HG02623 (cell line): ENCODE results near the gene GSTK1.
"Not testable (repeated sequence)": the region's sequence is repeated elsewhere in the genome, so short reads cannot be mapped to it uniquely, and the experiment has no call there.

ENCODE experiments used
- ATAC-seq: cut with Tn5 transposase; IDR thresholded peaks from one replicate; pipeline ENCODE4 v1.9.1; 2021; ENCODE audit warnings: moderate library complexity; ENCODE audit not compliant: unreplicated experiment

Gene GSTK1

GRCh38 chr7:143269251-143269650 is 6.0 kb downstream of the GSTK1 start:
- ATAC-seq = no peak

DNA sequence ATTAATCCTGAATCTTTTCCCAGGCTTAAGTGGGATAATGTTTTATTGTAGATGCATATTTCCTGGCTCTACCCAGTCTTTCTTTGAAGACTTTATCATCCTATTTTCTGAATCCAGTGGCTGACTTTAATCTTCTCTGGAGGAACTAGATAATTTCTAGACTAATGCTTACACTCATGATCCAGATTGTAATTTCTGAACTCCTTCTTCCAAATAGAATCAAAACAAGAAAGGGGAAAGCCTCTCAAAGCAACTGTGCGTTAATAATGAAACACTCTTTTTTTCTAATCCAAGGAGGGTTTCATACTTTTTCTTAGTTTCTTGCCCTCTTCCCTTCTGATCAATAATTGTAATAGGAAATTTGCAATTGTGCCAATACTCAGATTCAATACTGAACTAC is 8.0 kb downstream of the GSTK1 start:
- ATAC-seq = no peak

DNA sequence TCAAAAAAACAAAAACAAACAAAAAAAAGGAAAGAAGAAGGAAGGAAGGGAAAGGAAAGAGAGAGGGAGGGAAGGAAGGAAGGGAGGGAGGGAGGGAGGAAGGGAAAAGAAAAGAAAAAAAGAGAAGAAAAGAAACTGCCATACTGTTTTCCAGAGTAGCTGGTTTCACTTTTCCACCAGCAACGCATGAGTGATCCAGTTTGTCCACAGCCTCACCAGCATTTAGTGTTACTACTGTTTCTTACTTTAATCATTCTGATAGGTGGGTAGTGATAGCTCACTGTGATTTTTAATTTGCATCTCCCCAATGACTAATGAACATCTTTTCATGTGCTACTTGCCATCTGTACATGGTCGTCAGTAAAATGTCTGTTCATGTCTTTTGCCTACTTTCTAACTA is 9.6 kb downstream of the GSTK1 start:
- no peak for ATAC-seq

GRCh38 chr7:143279186-143280098 is 16.2 kb downstream of the GSTK1 start:
- no peak for ATAC-seq

DNA sequence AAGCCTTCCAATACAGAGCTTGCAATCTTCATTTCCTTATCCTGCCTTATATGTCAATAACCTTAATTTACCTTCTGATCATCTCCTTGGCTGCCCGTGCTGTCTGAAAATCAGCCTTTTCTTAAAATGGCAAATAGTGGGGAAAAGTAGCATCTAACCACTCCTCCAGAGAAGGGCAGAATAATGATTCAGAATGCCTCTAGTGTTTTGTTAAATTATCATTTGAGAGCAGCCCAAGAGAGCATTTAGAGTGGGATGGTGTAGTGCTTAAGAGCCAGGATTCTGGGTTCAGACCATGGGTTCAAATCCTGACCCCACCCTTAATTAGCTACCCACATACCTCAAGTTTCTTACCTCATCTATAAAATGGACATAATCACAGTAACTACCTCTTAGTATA is 16.9 kb downstream of the GSTK1 start:
- no peak for ATAC-seq

DNA sequence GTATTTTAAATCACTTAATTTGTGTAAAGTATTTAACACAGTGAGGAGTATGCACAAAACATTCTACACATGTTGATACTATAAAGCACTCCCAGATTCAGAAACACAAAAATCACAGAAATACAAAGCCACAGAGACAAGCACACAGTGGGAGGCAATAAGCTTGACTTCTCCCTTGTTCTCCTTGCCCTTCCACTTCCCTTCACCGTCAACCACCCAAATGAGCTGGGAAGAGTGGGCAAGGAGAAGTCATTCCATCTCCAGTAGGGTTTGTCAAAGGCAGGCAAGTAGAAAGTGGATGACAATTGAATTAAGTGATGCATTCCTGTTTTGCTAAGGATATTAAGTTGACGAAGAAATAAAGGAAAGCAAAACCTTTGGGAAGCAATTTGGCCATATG is 17.3 kb downstream of the GSTK1 start:
- ATAC-seq = no peak

- ATAC-seq = no peak
Measured at GRCh38 chr7:143281529-143281928, 18.3 kb downstream of the GSTK1 start.

DNA sequence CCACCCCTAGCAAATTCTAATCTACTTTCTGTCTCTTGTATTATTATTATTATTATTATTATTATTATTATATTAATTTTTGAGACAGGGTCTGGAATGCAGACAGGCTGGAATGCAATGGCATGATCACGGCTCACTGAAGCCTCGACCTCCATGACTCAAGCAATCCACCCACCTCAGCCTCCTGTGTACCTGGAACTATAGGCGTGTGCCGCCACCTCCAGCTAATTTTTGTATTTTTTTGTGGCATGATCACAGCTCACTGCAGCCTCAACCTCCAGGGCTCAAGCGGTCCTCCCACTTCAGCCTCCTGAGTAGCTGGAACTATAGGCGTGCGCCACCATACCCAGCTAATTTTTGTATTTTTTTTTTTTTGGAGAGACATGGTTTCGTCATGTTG is 18.9 kb downstream of the GSTK1 start:
- no peak for ATAC-seq

DNA sequence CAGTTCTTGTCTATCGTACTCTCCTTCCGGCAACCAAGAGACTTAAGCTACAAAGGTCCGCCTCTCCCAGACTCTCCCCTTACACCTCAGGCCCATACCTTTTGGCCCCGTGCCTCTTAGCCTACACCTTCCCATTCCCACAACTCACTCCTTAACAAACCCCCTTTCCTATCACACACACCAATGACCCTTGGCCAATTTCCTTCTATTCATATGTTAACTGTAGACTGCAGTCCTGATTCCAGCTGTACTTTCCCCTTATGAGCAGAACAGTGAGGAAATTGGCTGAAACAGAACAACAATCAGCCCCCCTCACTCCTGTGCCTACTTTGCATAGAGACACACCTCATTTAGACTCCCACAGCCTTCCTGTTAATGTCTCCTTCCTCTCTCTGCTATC is 20.1 kb downstream of the GSTK1 start:
- no peak for ATAC-seq

DNA sequence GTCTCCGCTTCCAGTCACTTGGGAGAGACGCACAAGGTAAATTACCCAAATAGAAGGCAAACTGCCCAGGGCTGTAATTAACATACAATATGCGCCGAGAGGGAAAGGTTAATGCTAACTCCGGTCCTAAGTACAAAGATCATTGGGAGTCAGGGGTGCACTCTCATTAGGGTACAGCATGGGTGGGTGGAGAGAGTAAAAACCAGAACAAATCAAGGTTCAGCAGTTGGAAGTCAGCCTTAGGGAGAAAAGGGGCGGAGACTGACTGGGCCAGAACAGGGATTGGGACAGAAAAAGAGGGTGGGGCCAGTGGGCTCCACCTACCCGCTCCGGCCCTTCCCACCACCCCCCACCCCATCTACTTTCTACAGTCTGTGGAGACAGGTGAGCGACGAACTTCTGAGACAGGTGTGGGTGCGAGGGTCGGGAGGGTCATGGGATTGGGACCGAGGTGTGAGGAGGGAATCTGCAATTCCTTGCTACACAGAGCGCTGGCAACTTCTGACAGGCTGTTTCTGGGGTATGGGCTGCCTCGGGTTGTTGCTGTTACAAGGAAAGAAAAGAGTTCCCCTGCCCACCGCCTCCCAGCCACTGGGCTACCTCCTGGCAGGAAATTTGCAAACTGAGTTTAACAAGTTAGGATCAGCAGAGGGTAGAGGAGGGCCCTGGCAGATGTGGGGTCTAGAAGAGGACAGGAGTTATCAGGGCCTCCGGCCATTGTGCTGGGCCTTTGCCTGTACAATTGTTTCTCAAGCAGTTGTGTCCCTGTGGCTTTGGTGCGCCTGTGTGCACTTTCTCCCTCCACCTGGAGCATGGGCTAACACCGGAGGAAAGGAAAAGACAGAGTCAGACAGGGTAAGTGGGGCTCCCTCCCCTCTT is 21.6 kb downstream of the GSTK1 start, which contains the start of gene TMEM139:
TMEM139 (plus strand) TSS at position 368 of the 879 bp plus-strand sequence. CDS start 1,000 bp downstream, outside the sequence.
- no peak for ATAC-seq

DNA sequence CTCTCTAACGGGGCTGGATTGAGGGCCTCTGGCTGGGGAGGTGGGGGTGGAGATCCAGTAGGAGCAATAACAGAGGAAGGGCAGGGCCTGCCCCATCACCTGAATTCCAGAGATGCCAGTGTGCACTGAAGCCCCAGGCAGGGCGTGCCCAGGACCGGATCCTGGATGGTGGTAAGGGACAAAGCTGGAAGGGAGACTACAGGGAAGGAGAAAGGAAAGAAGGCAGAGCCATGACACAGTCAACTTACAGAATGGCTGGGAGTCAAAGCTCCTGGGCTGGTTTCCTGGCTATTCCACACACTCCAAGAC is 22.2 kb downstream of the GSTK1 start:
- no peak for ATAC-seq

DNA sequence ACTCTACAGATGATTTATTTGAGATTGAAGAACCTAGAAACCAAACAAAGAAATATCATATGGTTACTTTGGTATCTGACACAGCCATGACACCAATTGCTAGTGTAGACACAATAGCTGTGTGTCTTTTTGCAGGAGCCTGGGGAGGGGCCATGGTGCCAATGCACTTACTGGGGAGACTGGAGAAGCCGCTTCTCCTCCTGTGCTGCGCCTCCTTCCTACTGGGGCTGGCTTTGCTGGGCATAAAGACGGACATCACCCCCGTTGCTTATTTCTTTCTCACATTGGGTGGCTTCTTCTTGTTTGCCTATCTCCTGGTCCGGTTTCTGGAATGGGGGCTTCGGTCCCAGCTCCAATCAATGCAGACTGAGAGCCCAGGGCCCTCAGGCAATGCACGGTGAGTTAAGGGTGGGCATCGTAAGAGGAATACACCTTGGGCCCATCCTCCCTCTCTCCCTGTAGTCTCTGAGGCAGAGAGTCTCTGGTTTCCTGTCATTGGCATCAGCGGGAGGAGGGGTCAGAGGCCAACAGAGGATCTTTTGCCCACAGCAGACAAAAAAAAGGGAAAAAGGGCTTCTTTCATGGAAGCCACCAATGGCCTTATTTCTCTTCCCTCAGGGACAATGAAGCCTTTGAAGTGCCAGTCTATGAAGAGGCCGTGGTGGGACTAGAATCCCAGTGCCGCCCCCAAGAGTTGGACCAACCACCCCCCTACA is 22.7 kb downstream of the GSTK1 start:
- ATAC-seq = no peak

DNA sequence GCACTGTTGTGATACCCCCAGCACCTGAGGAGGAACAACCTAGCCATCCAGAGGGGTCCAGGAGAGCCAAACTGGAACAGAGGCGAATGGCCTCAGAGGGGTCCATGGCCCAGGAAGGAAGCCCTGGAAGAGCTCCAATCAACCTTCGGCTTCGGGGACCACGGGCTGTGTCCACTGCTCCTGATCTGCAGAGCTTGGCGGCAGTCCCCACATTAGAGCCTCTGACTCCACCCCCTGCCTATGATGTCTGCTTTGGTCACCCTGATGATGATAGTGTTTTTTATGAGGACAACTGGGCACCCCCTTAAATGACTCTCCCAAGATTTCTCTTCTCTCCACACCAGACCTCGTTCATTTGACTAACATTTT is 23.3 kb downstream of the GSTK1 start:
- ATAC-seq = no peak

DNA sequence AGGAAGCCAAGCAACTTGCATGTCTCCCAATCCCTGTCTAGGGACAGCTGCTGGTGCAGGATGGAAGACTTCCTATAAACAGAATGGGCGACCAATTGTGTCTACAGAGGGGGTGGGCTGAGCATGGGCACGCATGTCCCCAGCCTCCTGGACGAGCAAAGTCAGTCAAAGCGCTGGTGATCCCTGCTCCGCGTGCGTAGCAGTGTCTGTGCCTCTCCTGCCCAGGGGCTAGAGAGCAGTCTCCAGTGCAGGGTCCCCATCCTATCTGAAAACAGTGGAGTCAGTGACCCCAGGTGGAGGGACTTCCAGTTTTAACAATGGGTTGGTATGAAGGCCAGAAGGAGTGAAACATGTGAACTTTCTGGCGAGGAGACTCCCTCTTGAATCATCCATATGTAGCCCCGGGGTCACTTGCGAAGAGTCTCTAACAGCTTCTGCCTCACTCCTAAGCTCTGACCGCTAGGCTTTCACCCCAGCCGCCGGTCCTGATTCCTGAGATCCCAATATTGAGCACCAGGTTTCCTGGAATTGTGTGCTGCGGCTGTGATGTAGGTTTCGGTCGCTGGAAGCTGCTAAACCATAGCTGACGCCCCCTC is 24.2 kb downstream of the GSTK1 start:
- ATAC-seq = no peak

- peak; percentile 92 for ATAC-seq
Measured at GRCh38 chr7:143287935-143288826, 24.9 kb downstream of the GSTK1 start, which contains the start of gene CASP2. CASP2 (plus strand) TSS chr7:143288351; CDS start chr7:143288456, 105 bp downstream.

GRCh38 chr7:143288836-143289235 is 25.6 kb downstream of the GSTK1 start:
- ATAC-seq = no peak

GRCh38 chr7:143289421-143289820 is 26.2 kb downstream of the GSTK1 start:
- ATAC-seq = no peak

GRCh38 chr7:143289888-143290287 is 26.6 kb downstream of the GSTK1 start:
- not testable (repeated sequence) for ATAC-seq

DNA sequence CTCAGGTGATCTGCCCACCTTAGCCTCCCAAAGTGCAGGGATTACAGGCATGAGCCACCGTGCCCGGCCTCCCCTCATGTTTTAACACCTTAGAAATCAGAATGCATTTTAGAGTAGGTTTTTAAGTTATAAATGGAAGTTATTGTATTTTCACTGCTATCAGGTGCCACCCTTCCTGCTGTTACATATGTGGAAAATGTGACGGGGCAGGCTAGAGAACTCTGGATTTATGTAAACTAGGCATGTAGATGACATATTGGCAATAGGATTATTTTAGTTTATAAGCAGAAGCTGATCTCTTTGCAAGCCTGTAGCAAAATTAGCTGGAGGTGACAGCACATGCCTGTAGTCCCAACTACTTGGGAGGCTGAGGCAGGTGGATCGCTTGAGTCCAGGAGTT is 27.1 kb downstream of the GSTK1 start:
- no peak for ATAC-seq

DNA sequence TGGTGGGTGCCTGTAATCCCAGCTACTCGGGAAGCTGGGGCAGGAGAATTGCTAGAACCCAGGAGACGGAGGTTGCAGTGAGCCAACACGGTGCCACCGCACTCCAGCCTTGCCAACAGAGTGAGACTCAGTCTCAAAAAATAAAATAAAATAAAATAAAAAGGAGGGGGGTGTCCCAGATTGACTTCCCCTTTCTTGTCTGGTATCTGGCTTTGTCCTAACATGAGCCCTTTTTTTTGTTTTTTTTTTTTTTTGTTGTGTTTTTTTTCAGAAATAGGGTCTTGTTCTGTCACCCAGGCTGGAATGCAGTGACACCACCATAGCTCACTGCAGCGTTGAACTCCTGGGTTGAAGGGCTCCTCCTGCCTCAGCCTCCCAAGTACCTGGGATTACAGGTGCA is 29.6 kb downstream of the GSTK1 start:
- ATAC-seq = no peak
